A549 treated with GW870086 at 1 μM for 4 hours (cell line): ENCODE measurements around the gene TIGD4. TPM values are rescaled to one million over a fixed set of nuclear protein-coding genes. Genes with fewer than 3 reads are reported as not detected.

ENCODE experiments used
- total RNA-seq: library from RNA; stranded (reverse); fragments of 200-300 nt; extraction: Qiagen RNA extraction; gene quantifications from 5 replicates; pipeline ENCODE4 v1.2.3, GENCODE V29; 2022; ENCODE audit warnings: low read depth

Gene TIGD4
- total RNA-seq, result 0.13 to 0.24 TPM (median 0.16 TPM) in 4 of 5 replicates, not detected in the other

DNA sequence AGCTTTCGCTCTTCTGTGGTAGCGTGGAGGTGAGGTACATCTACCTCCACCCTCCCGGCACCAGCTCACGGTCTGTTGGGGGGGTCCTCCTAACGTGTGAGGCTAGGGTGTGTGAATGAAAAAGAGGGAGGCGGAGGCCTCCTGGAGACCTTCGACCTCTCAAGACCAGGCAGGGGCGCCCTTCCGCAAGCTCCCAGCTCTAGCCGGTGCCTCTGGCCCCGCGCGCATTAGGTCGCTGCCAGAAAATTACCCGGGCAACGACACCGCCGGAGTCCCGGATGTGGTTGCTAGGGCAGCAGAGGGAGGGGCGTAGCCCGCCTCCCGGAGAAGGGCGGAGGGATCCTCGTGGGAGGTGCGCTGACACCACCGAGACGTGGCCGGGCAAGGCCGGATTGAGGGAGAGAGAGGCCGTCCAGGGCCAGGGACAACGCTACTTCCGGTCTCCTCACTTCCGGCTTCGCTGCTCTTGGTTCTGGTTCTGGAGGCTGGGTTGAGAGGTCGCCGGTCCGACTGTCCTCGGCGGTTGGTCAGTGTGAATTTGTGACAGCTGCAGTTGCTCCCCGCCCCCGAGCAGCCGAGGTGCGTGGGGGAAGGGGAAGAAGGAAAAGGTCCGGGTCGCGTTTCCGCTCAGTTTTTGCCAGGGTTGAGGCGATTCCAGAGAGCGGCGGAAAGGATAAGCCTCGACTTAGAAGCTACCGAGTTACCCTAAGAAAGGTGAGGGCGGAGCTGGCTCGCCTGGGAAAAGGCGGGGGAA lies at the start of gene TIGD4, which contains the start of gene ARFIP1:
Gene TIGD4, minus strand, starts transcription at position 218 of the 754 bp plus-strand sequence. CDS start 8,726 bp downstream, outside the sequence.
Gene ARFIP1, plus strand, starts transcription at position 442 of the 754 bp plus-strand sequence. CDS start 49,680 bp downstream, outside the sequence.

Other genes starting within 250 kb of the TIGD4 start
- gene FBXW7, start 243.6 kb downstream of the TIGD4 start, total RNA-seq, result 5.3 to 7.6 TPM (median 6.6 TPM) in 5 replicates
- gene TMEM154, start 99.7 kb downstream of the TIGD4 start, total RNA-seq, result 0.02 to 0.13 TPM (median 0.05 TPM) in 4 of 5 replicates, not detected in the other
- 12.6 to 17.3 TPM (median 15.9 TPM) in 5 replicates for gene ARFIP1, start 224 bp upstream of the TIGD4 start, total RNA-seq
- 0.64 to 0.71 TPM (median 0.69 TPM) in 5 replicates for gene FHDC1, start 156.6 kb upstream of the TIGD4 start, total RNA-seq